ENCODE data around the gene NUF2. TPM values are rescaled to one million over a fixed set of nuclear protein-coding genes. Genes with fewer than 3 reads are reported as not detected.
"Not testable (repeated sequence)": the region's sequence is repeated elsewhere in the genome, so short reads cannot be mapped to it uniquely, and the experiment has no call there.

Gene NUF2
- total RNA-seq, 2 experiments from 2014 or later = 43.3 to 43.5 TPM

DNA sequence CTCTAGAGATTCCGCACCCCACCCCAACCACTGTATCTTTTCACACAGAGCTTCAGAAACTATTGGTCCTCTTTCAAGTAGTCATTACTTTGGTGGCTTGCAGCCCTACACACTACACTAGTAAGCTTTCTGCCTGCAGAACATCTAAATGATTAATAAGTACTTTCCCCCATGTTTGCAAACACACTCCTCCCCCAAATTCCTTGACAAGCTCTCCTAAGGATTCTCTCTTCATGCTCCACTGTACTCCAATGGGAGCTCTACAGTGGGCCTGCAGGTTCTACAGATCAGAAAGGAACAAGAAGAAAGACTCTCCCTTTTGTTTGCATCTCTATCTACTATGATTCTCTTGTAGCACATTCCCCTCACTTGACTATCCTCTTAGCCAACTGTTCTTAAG lies 16.3 kb upstream of the NUF2 start:
- Mint-ChIP-seq H3K9me3 (no peaks in the 10 kb centered on the region), H3K27me3 (no peaks in the 10 kb centered on the region), H3K36me3 (peaks cover 28% of the 10 kb centered on the region), H3K4me3 (no peak overlapping the region), H3K27ac (no peak overlapping the region), H3K4me1 (no peaks in the 10 kb centered on the region)
- DNase-seq = no peak

DNA sequence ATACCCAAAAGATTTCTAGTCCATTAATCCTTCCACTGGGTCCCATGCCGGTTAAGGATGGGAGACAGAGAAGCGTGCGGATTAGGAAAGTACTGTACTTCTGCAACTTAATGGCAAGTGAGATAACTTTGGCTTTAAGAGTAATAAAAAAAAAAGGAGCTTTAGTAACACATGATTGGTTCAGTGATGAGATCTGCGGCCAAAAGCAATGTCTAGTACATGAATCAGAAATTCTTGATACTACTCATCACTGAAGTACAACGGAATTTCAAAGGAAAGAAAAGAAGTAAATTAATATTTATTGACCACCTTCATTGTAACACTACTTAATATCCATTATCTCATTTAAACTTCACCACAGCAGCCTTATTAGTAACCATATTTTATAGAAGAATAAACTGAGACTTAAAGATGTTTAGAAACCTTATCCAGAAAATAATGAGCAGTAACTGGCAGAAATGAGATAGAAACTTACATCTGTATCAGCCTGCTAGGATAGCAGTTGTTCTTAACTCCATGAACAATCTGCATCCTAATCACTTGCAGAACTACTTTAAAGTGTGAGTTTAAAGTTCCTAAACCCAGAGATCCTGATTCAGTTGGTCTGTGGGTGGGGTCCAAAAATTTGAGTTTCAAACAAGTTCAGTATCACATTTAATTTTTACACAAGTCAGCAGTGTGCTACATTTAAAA lies 14.1 kb upstream of the NUF2 start:
- no peak overlapping the region for H3K4me3 Mint-ChIP-seq
- no peaks in the 10 kb centered on the region for H3K4me1 Mint-ChIP-seq
- DNase-seq = no peak
- H3K27ac Mint-ChIP-seq = no peak overlapping the region
- no peaks in the 10 kb centered on the region for H3K9me3 Mint-ChIP-seq
- H3K36me3 Mint-ChIP-seq = peaks cover 26% of the 10 kb centered on the region
- H3K27me3 Mint-ChIP-seq = no peaks in the 10 kb centered on the region

GRCh38 chr1:163308811-163309210 lies 12.9 kb upstream of the NUF2 start:
- Mint-ChIP-seq H3K4me1 (no peaks in the 10 kb centered on the region), H3K36me3 (peaks cover 22% of the 10 kb centered on the region), H3K27me3 (no peaks in the 10 kb centered on the region), H3K27ac (no peak overlapping the region), H3K4me3 (no peak overlapping the region), H3K9me3 (no peaks in the 10 kb centered on the region)
- DNase-seq = no peak

DNA sequence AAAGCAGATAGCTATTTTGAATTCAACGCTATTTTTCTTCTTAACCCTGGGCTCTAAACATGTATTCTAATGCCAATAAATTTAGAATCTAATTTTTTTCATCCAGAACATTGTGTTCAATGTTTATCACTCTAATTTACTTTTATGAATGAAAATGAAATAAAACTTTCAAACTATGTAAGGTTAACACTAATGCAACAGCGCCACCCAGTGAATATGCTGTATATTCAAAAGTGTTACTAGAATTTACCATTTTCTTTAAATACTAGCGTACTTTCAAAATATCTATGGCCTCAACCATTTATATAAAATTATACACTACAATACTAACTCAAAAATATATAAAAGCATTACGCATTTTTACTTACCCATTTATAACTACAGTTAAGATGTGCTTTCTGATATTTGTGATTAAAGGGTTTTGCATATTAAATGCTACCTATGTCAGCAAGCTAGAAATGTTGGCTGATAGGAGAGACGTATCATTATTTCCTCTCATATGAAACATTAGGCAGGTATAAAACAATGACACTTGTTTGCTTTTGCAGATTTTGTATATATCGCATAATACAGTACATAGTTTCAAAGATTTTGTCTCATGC lies 5.9 kb upstream of the NUF2 start:
- Mint-ChIP-seq H3K27ac (no peak overlapping the region), H3K36me3 (peaks cover 4% of the 10 kb centered on the region), H3K4me3 (no peak overlapping the region), H3K4me1 (peaks cover 3% of the 10 kb centered on the region), H3K27me3 (no peaks in the 10 kb centered on the region), H3K9me3 (no peaks in the 10 kb centered on the region)
- peak; percentile 22 for DNase-seq

GRCh38 chr1:163320891-163321290 lies 863 bp upstream of the NUF2 start:
- no peak for DNase-seq

GRCh38 chr1:163323339-163323738 lies 1.6 kb downstream of the NUF2 start:
- peak overlapping the region; percentile 89 for H3K4me3 Mint-ChIP-seq
- not testable (repeated sequence) for H3K9me3 Mint-ChIP-seq, H3K27me3 Mint-ChIP-seq, H3K27ac Mint-ChIP-seq, H3K36me3 Mint-ChIP-seq, DNase-seq
- H3K4me1 Mint-ChIP-seq = peaks cover 12% of the 10 kb centered on the region

More at GRCh38 chr1:163320891-163321290, 863 bp upstream of the NUF2 start:
- Mint-ChIP-seq H3K4me3 (peak overlapping the region; percentile 89), H3K9me3 (no peaks in the 10 kb centered on the region), H3K27me3 (no peaks in the 10 kb centered on the region), H3K4me1 (peaks cover 12% of the 10 kb centered on the region), H3K27ac (peak overlapping the region; percentile 95), H3K36me3 (no peaks in the 10 kb centered on the region)

DNA sequence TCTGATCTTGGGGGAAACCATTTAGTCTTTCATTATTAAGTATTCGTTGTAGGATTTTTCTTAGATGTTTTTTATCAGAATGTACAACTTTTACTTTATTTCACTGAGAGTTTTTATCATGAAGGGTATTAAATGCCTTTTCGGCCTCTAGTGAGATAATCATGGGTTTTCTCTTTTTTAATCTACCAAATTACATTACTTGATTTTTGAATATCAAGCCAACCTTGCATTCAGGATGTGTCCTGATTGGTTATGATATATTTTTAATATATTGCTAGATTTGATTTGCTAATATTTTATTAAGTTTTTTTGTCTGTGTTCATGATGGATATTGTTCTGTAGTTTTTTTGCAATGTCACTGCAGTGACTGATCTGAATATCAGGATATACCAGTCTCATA lies 9.4 kb downstream of the NUF2 start:
- Mint-ChIP-seq H3K4me1 (no peaks in the 10 kb centered on the region), H3K4me3 (no peak overlapping the region), H3K27ac (no peak overlapping the region), H3K9me3 (peaks cover 9% of the 10 kb centered on the region), H3K27me3 (no peaks in the 10 kb centered on the region), H3K36me3 (peaks cover 62% of the 10 kb centered on the region)
- no peak for DNase-seq

DNA sequence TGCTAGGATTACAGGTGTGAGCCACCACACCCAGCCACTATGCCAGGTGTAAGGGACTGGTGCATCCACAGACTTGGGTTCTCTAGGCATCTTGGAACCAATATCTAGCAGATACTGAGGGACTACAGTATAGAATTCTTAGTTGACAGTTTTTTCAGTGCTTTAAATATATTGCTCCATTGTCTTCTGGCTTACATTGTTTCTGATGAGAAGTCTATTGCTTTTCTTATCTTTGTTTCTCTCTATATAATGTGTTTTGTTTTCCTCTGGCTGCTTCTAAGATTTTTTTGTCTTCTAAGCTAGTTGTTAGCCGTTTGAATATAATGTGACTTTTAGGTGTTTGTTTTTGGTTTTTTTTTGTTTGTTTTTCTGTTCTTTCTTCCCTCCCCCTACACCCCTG lies 13.5 kb downstream of the NUF2 start:
- H3K4me3 Mint-ChIP-seq = no peak overlapping the region
- no peak for DNase-seq
- peaks cover 55% of the 10 kb centered on the region for H3K36me3 Mint-ChIP-seq
- H3K9me3 Mint-ChIP-seq = peaks cover 9% of the 10 kb centered on the region
- no peaks in the 10 kb centered on the region for H3K27me3 Mint-ChIP-seq
- H3K4me1 Mint-ChIP-seq = no peaks in the 10 kb centered on the region
- H3K27ac Mint-ChIP-seq = no peak overlapping the region

GRCh38 chr1:163337631-163338030 lies 15.9 kb downstream of the NUF2 start:
- no peak overlapping the region for H3K4me3 Mint-ChIP-seq
- no peaks in the 10 kb centered on the region for H3K4me1 Mint-ChIP-seq
- H3K9me3 Mint-ChIP-seq = no peaks in the 10 kb centered on the region
- H3K36me3 Mint-ChIP-seq = peaks cover 36% of the 10 kb centered on the region
- H3K27ac Mint-ChIP-seq = no peak overlapping the region
- no peak for DNase-seq
- H3K27me3 Mint-ChIP-seq = no peaks in the 10 kb centered on the region

DNA sequence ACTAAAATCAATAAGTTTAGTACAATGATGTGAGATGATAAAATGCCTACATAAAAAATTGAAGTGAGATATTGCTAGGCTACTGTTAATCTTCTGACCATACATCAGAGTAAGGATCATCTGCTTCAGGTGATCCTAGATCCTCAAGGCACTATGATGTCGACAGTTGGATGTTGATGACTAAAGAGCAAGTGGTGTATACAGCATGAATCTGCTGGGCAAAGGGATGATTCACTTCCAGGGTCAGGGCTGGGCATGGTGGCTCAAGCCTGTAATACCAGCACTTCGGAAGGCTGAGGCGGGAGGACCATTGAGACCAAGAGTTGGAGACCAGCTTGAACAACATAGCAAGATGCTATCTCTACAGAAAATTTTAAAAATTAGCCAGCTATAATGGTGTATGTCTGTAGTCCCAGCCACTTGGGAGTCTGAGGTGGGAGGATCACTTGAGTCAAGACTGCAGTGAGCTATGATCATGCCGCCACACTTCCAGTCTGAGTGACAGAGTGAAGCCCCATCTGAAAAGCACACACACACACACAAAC lies 24.6 kb downstream of the NUF2 start:
- Mint-ChIP-seq H3K9me3 (no peaks in the 10 kb centered on the region), H3K4me3 (no peak overlapping the region), H3K27ac (no peak overlapping the region), H3K4me1 (no peaks in the 10 kb centered on the region), H3K27me3 (no peaks in the 10 kb centered on the region), H3K36me3 (peaks cover 25% of the 10 kb centered on the region)
- no peak for DNase-seq

- Mint-ChIP-seq H3K9me3 (no peaks in the 10 kb centered on the region), H3K36me3 (peaks cover 30% of the 10 kb centered on the region)
- no peak for DNase-seq
Observed at GRCh38 chr1:163347106-163347505, 25.4 kb downstream of the NUF2 start.

DNA sequence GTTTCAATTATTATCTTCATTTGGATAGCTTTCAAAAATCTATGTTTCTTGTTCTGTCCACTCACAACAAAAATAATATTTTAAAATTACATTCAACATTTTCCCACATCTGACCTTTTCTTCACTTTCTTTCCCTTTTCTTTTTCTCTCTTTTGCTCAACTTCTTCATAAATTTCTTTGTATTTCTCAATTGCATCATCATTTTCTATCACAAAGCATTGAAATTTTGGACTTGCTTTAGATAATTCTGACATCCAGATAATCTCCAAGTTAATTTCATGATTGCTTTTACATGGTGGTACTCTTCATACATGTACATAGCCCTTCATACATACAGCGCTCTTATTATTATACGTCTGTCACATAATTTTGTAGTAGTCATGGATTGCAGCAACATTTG lies 30.2 kb downstream of the NUF2 start:
- no peaks in the 10 kb centered on the region for H3K9me3 Mint-ChIP-seq
- no peak overlapping the region for H3K27ac Mint-ChIP-seq
- DNase-seq = no peak
- H3K4me3 Mint-ChIP-seq = no peak overlapping the region
- H3K4me1 Mint-ChIP-seq = no peaks in the 10 kb centered on the region
- H3K27me3 Mint-ChIP-seq = no peaks in the 10 kb centered on the region
- H3K36me3 Mint-ChIP-seq = peaks cover 26% of the 10 kb centered on the region

More at GRCh38 chr1:163347106-163347505, 25.4 kb downstream of the NUF2 start:
- H3K4me1 Mint-ChIP-seq = no peaks in the 10 kb centered on the region
- H3K27ac Mint-ChIP-seq = no peak overlapping the region
- no peak overlapping the region for H3K4me3 Mint-ChIP-seq
- no peaks in the 10 kb centered on the region for H3K27me3 Mint-ChIP-seq

- Mint-ChIP-seq H3K36me3 (peaks cover 3% of the 10 kb centered on the region), H3K27ac (no peak overlapping the region), H3K4me3 (no peak overlapping the region), H3K9me3 (no peaks in the 10 kb centered on the region), H3K27me3 (peaks cover 12% of the 10 kb centered on the region), H3K4me1 (peaks cover 2% of the 10 kb centered on the region)
- DNase-seq = no peak
Observed at GRCh38 chr1:163357378-163357777, 35.6 kb downstream of the NUF2 start.

DNA sequence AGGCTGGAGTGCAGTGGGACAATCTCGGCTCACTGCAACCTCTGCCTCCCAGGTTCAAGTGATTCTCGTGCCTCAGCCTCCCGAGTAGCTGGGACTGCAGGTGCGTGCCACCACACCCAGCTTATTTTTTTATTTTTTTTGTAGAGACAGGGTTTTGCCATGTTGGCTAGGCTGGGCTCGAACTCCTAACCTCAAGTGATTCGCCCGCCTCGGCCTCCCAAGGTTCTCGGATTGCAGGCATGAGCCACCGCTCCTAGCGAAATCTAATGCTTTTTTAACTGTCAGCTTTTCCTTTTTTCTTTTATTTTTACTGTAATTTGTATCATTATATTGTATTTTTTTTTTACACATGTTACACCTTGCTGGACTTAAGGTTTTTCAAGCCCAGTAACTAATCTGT lies 36.4 kb downstream of the NUF2 start:
- not testable (repeated sequence) for H3K4me1 Mint-ChIP-seq, DNase-seq, H3K4me3 Mint-ChIP-seq, H3K36me3 Mint-ChIP-seq, H3K27ac Mint-ChIP-seq, H3K9me3 Mint-ChIP-seq
- H3K27me3 Mint-ChIP-seq = peaks cover 12% of the 10 kb centered on the region

- Mint-ChIP-seq H3K9me3 (no peaks in the 10 kb centered on the region), H3K36me3 (no peaks in the 10 kb centered on the region), H3K4me1 (peaks cover 2% of the 10 kb centered on the region), H3K4me3 (no peak overlapping the region), H3K27ac (no peak overlapping the region), H3K27me3 (peaks cover 12% of the 10 kb centered on the region)
- DNase-seq = no peak
Observed at GRCh38 chr1:163361123-163361934, 39.6 kb downstream of the NUF2 start.

Measured in activated naive CD8-positive, alpha-beta T cell treated with anti-CD3 and anti-CD28 coated beads for 36 hours (primary cell).